ENCODE measurements around the gene OR11L1.

The OR11L1 gene

GRCh38 chr1:247841796-247842195 lies at the start of gene OR11L1:
TSS of gene OR11L1 (minus strand) at chr1:247841896. CDS start at chr1:247841896, 0 bp downstream.
- no peak for DNase-seq (ENCODE audit: low read depth)

- no peak for DNase-seq (ENCODE audit: low read depth)
Observed at GRCh38 chr1:247884797-247885413, 43.2 kb upstream of the OR11L1 start.

GRCh38 chr1:247883346-247883745 lies 41.6 kb upstream of the OR11L1 start:
- no peak for DNase-seq (ENCODE audit: low read depth)

GRCh38 chr1:247865416-247865815 lies 23.7 kb upstream of the OR11L1 start:
- no peak for DNase-seq (ENCODE audit: low read depth)

GRCh38 chr1:247864644-247865043 lies 22.9 kb upstream of the OR11L1 start:
- DNase-seq (ENCODE audit: low read depth), result no peak

- DNase-seq (ENCODE audit: low read depth), result no peak
Observed at GRCh38 chr1:247862756-247863155, 21.1 kb upstream of the OR11L1 start.

GRCh38 chr1:247857985-247858619 lies 16.4 kb upstream of the OR11L1 start:
- DNase-seq (ENCODE audit: low read depth), result no peak

- no peak for DNase-seq (ENCODE audit: low read depth)
Observed at GRCh38 chr1:247857069-247857984, 15.6 kb upstream of the OR11L1 start, which contains the start of gene TRIM58. TSS of gene TRIM58 (plus strand) at chr1:247857187. CDS start at chr1:247857247, 60 bp downstream.

- no peak for DNase-seq (ENCODE audit: low read depth)
Observed at GRCh38 chr1:247855911-247856310, 14.2 kb upstream of the OR11L1 start.

- DNase-seq (ENCODE audit: low read depth), result no peak
Observed at GRCh38 chr1:247854899-247855545, 13.3 kb upstream of the OR11L1 start.

- no peak for DNase-seq (ENCODE audit: low read depth)
Observed at GRCh38 chr1:247849616-247850015, 7.9 kb upstream of the OR11L1 start.

GRCh38 chr1:247848346-247848745 lies 6.7 kb upstream of the OR11L1 start:
- no peak for DNase-seq (ENCODE audit: low read depth)

GRCh38 chr1:247845693-247846017 lies 4.0 kb upstream of the OR11L1 start:
- DNase-seq (ENCODE audit: low read depth), result no peak

- DNase-seq (ENCODE audit: low read depth), result no peak
Observed at GRCh38 chr1:247845011-247845692, 3.5 kb upstream of the OR11L1 start.

- no peak for DNase-seq (ENCODE audit: low read depth)
Observed at GRCh38 chr1:247843411-247843810, 1.7 kb upstream of the OR11L1 start.

- DNase-seq (ENCODE audit: low read depth), result no peak
Observed at GRCh38 chr1:247840818-247841217, 878 bp downstream of the OR11L1 start.

- no peak for DNase-seq (ENCODE audit: low read depth)
Observed at GRCh38 chr1:247833601-247834000, 8.1 kb downstream of the OR11L1 start.

- no peak for DNase-seq (ENCODE audit: low read depth)
Observed at GRCh38 chr1:247829656-247830055, 12.0 kb downstream of the OR11L1 start.

GRCh38 chr1:247825362-247825761 lies 16.3 kb downstream of the OR11L1 start:
- no peak for DNase-seq (ENCODE audit: low read depth)

- no peak for DNase-seq (ENCODE audit: low read depth)
Observed at GRCh38 chr1:247824023-247824422, 17.7 kb downstream of the OR11L1 start, which contains the start of gene OR14A16. TSS of gene OR14A16 (minus strand) at chr1:247824119. CDS start at chr1:247815729, 8,390 bp downstream.

GRCh38 chr1:247822060-247822459 lies 19.6 kb downstream of the OR11L1 start:
- no peak for DNase-seq (ENCODE audit: low read depth)

- no peak for DNase-seq (ENCODE audit: low read depth)
Observed at GRCh38 chr1:247812637-247813036, 29.1 kb downstream of the OR11L1 start.

Data from stimulated activated CD8-positive, alpha-beta memory T cell treated with anti-CD3 and anti-CD28 coated beads, Interleukin-12 subunit alpha, Interleukin-12 subunit beta, amount 100 ng/mL, for 4 hours (primary cell).